Neural crest cell (in vitro differentiated cells): ENCODE data around the gene SDK1. TPM values are rescaled to one million over a fixed set of nuclear protein-coding genes. Genes with fewer than 3 reads are reported as not detected.

Experiments used
- DNase-seq: peaks from one replicate; pipeline ENCODE4 v3.0.0; 2021; ENCODE audit warnings: low read depth, mixed read lengths, low spot score
- H3K27ac Mint-ChIP-seq: one replicate; pipeline ENCODE4 v1.8.0; 2021; ENCODE audit warnings: mild to moderate bottlenecking, mixed read lengths; ENCODE audit not compliant: unreplicated experiment
- H3K27me3 Mint-ChIP-seq: 2 replicates; pipeline ENCODE4 v1.8.0; 2021; ENCODE audit warnings: low read depth, mild to moderate bottlenecking, mixed read lengths
- H3K36me3 Mint-ChIP-seq: 2 replicates; pipeline ENCODE4 v1.8.0; 2021; ENCODE audit warnings: low read depth, mild to moderate bottlenecking, mixed read lengths
- H3K4me1 Mint-ChIP-seq: 2 replicates; pipeline ENCODE4 v1.8.0; 2021; ENCODE audit warnings: mixed read lengths
- H3K4me3 Mint-ChIP-seq: one replicate; pipeline ENCODE4 v1.8.0; 2021; ENCODE audit warnings: mild to moderate bottlenecking, mixed read lengths
- H3K9me3 Mint-ChIP-seq: 2 replicates; pipeline ENCODE4 v1.8.0; 2021; ENCODE audit warnings: mixed read lengths
- CTCF ChIP-seq: fragments of 200-600 bp; sonication (generic); conservative IDR thresholded peaks from 2 replicates; pipeline ENCODE4 v1.5.0; 2021; ENCODE audit warnings: antibody characterized with exemption, mild to moderate bottlenecking
- total RNA-seq: library from RNA; stranded (reverse); gene quantifications from 2 replicates; pipeline ENCODE4 v1.2.1, GENCODE V29; 2021

Gene SDK1
- total RNA-seq, 1 donor from 2014 or later, result 11.6 TPM

GRCh38 chr7:3791327-3791726 is 490.3 kb downstream of the SDK1 start:
- Mint-ChIP-seq H3K27ac (no peak overlapping the region), H3K27me3 (no peaks in the 10 kb centered on the region), H3K36me3 (no peaks in the 10 kb centered on the region), H3K4me1 (peaks cover 4% of the 10 kb centered on the region), H3K4me3 (no peak overlapping the region), H3K9me3 (no peaks in the 10 kb centered on the region)
- TF ChIP-seq CTCF, result no peak
- DNase-seq, result no peak

- H3K36me3 Mint-ChIP-seq, result no peaks in the 10 kb centered on the region
- no peak overlapping the region for H3K27ac Mint-ChIP-seq
- no peaks in the 10 kb centered on the region for H3K9me3 Mint-ChIP-seq
These were observed 494.1 kb downstream of the SDK1 start for GRCh38 chr7:3795141-3795540.

GRCh38 chr7:3795781-3796180 is 494.7 kb downstream of the SDK1 start:
- Mint-ChIP-seq H3K9me3 (no peaks in the 10 kb centered on the region), H3K27me3 (no peaks in the 10 kb centered on the region), H3K4me1 (no peaks in the 10 kb centered on the region), H3K36me3 (no peaks in the 10 kb centered on the region), H3K4me3 (no peak overlapping the region), H3K27ac (no peak overlapping the region)
- TF ChIP-seq CTCF, result no peak
- DNase-seq, result no peak

More at GRCh38 chr7:3795141-3795540, 494.1 kb downstream of the SDK1 start:
- DNase-seq, result no peak
- Mint-ChIP-seq H3K4me3 (no peak overlapping the region), H3K27me3 (no peaks in the 10 kb centered on the region), H3K4me1 (no peaks in the 10 kb centered on the region)
- no peak for TF ChIP-seq CTCF

- H3K4me3 Mint-ChIP-seq, result no peak overlapping the region
These were observed 504.1 kb downstream of the SDK1 start for GRCh38 chr7:3805151-3805550.

GRCh38 chr7:3806516-3806915 is 505.5 kb downstream of the SDK1 start:
- H3K36me3 Mint-ChIP-seq, result peaks cover 8% of the 10 kb centered on the region
- no peaks in the 10 kb centered on the region for H3K27me3 Mint-ChIP-seq
- H3K4me3 Mint-ChIP-seq, result no peak overlapping the region
- no peak for TF ChIP-seq CTCF
- H3K9me3 Mint-ChIP-seq, result peaks cover 10% of the 10 kb centered on the region
- DNase-seq, result no peak
- H3K27ac Mint-ChIP-seq, result no peak overlapping the region
- no peaks in the 10 kb centered on the region for H3K4me1 Mint-ChIP-seq

More at GRCh38 chr7:3805151-3805550, 504.1 kb downstream of the SDK1 start:
- Mint-ChIP-seq H3K27me3 (no peaks in the 10 kb centered on the region), H3K36me3 (peaks cover 8% of the 10 kb centered on the region), H3K9me3 (peaks cover 10% of the 10 kb centered on the region), H3K27ac (no peak overlapping the region), H3K4me1 (no peaks in the 10 kb centered on the region)
- no peak for DNase-seq
- no peak for TF ChIP-seq CTCF

GRCh38 chr7:3807824-3808223 is 506.8 kb downstream of the SDK1 start:
- Mint-ChIP-seq H3K36me3 (peaks cover 8% of the 10 kb centered on the region), H3K27ac (no peak overlapping the region), H3K4me1 (no peaks in the 10 kb centered on the region), H3K9me3 (peaks cover 7% of the 10 kb centered on the region), H3K4me3 (no peak overlapping the region), H3K27me3 (no peaks in the 10 kb centered on the region)
- TF ChIP-seq CTCF, result no peak
- DNase-seq, result no peak
